Kidney tubule cell (primary cell): Measurements from ENCODE around the gene GSS.

ENCODE experiments used
- DNase-seq: peaks from one replicate; pipeline ENCODE4 v3.0.0-alpha.2; 2018; ENCODE audit warnings: low spot score

The GSS gene

DNA sequence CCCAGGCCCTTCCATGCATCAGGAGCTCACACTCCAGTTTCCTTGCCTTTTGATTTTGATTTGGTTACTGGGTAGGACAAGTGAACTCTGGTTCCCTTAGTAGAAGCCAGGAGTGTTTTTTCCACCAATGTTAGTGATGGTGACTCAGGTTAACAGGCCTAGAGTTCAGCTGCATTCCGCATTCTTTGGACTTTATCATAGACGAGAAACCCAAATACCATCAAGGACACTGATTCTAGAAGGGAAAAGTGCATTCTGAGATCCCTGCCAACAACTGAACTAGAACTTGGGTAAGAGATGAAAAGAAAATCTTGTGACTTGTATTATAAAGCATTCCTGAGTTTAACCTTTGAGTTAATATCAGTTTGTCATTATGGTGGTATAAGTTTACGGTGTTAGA is 8.9 kb downstream of the GSS start:
- DNase-seq, result peak; percentile 87

- DNase-seq, result no peak
These were observed 10.1 kb downstream of the GSS start for GRCh38 chr20:34945315-34946077.

GRCh38 chr20:34943808-34944567 is 11.6 kb downstream of the GSS start:
- DNase-seq, result peak; percentile 82

DNA sequence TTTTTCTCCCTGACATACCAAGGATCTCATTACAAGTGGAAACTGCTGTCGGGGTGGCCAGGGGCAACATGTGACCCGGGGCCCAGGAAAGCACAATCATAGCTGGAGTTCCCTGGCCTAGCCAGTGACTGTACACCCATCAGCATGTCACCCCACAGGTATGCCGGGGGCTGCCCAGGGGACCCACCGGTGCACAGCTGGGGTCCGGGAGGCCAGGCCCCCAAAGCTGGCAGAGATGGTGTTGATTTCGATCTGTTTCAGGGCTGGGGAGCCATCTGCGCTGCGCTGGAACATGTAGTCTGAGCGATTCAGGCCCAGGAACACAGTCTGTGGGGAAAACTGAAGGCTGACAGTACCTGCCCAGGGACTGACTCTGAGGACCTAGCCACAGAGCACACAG is 13.3 kb downstream of the GSS start:
- DNase-seq, result no peak

- DNase-seq, result peak; percentile 29
These were observed 14.4 kb downstream of the GSS start for GRCh38 chr20:34941226-34941625.

DNA sequence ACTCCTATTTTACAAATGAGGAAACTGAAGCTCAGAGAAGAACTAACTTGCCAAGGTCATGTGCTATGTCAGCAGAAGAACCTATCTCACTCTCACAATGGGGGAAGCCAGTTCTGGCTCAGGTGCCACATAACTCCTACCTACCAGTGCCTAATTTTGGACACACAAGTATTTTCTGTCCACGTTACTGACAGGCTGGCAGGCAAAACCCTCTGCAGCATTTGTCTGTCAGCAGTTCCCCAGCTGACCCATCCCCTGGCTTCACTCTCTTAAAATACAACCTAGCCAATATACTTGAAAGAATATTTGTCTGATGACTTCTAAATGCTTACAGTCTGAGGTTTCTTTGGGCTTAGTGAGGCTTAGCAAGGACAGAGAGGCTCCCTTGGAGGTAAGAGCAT is 15.5 kb downstream of the GSS start:
- peak; percentile 83 for DNase-seq

DNA sequence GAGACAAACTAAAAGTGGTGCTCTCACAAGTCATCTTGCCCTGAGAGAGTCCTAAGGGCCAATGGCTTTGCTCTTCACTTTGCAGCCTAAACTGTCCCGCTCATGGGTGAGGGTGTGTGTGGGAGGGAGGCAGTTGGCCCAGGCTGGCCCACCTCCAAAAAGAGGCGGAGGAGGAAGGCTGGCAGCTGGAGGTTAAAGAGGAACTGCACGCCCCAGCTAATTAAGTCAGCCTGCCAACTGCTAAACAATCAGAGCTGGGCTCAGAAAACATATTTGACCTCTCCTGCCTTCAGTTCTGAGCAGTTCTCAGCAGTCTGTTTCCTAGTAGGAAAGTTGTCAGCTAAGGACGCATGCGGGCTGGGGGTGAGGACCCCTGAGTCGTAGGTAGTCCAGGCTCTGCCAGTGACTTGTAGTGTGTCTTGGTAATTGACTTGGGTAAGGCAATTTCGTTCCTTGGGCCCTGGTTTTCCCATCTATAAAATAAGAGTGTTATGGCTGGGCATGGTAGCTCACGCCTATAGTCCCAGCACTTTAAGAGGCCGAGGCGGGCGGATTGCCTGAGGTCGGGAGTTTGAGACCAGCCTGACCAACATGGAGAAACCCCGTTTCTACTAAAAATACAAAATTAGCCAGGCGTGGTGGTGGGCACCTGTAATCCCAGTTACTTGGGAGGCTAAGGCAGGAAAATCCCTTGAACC is 17.0 kb downstream of the GSS start:
- DNase-seq, result no peak

DNA sequence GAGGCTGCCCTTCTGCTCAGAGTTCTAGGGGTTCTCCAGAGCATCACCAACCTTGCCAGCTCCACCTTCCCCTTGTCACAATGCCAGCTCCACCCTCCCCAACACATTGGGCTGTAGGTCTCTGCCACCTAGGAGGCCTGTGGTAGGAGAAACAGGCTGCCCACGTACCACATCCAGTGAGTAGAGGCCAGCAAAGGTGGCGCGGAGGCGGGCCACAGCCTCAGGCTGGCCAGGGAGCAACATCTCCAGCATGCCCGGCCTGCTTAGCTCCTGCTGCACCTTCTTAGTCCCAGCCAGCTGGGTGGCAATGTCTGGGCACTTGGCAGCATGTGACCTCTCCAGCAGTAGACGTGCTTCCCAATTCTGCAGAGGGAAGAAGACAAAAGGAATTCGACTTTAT is 23.8 kb downstream of the GSS start:
- no peak for DNase-seq

DNA sequence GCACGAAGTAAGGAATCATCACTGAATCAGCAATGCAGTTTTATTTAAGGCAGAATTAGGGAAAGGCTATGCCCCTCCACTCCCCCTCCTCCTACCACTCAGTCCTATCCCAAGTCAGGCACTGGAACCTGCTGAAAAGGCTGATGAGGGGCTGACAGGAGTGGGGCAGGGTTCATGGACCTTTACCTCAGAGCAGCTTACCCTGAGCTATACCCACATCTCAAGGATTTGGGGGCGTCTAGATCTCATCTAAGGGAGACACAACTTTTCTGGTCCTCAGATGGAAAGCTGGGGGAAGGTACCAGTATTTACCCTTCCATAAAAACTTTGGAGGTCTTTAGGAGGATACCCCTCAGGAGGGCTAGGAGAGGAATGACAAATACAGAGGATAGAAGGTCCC is 27.2 kb downstream of the GSS start:
- DNase-seq, result no peak

DNA sequence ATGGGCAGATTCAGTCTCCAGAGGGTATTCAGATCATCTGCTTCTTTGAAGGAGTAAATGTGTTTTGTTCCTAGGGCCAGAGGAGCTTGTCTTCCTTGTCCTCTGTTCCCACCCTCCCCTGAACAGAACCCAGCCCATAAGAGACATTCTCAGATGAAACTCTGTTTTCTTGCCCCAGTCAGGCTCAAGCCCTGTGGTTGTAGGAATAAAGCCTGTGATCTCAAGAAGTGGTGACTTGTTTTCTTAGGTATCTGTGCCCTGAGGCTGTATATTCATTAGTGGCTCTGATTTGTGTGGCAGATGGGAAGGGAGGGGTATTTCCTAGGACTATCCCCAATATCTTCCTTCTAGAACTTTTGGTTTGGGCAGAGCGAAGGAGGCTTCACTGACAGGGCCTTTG is 27.9 kb downstream of the GSS start:
- no peak for DNase-seq

DNA sequence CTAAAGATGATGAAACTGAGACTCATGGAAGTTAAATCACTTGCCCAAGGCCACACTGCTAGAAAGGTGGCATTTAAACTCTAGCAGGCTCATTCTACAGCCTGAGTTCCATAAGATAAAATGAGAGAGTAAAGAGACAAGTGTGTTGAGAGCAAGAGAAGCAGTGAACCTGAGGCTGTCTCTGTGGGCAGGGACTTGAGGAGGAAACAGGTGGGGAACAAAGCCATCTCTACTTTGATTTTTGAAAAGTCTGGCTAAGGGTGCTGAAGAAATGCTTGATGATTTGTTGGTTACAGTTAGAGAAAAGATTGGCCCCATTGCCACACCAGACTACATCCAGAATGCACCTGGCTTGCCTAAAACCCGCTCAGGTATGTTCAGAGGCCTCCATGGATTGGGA is 29.0 kb downstream of the GSS start:
- DNase-seq, result no peak

DNA sequence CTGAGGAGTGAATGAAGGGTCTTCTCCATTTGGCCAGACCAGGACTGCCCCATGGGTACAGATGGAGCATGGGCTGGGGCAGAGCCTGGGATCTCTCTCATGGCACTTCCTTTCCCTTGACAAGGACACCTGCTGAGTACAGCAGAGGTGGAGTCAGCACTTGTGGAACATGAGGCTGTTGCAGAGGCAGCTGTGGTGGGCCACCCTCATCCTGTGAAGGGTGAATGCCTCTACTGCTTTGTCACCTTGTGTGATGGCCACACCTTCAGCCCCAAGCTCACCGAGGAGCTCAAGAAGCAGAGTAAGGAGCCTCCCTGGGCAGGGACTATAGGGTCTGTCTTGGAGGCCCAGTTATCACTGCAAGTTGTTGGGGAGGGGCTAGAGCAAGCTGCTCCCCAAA is 29.6 kb downstream of the GSS start:
- no peak for DNase-seq

- no peak for DNase-seq
These were observed 30.3 kb downstream of the GSS start for GRCh38 chr20:34925341-34925740.

- no peak for DNase-seq
These were observed 32.2 kb downstream of the GSS start for GRCh38 chr20:34923414-34923813.

DNA sequence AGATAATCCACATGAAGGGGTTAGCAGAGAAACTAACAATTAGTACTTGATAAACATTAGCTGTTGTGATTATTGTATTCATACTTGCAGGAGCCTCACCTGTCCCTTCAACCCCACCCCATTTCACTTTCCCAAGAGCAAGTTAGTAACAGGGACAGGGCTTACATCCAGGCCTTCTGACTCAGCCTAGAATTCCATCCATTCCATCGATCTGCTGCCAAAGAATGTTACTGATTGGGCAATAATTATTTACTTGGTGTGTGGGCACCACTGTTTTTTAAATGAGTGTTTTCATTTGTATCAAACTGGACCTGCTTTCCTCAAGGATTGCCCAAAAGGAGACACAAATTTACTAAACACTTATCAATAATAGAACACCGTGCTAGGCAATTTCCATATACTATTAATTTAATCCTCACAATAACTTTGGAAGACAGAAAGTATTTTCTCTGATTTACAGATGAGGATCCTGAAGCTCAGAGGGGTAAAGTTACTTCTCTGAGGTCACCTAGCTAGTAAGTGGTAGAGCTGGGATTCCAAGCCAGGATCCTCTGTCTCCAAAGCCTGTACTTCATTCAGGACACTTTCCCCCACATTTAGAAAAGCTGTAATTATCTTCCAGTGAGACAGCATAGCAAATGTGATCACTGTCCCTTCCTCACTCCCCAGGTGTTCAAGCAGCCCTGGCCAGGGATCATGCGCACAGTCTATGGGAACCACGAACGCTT is 32.8 kb downstream of the GSS start:
- DNase-seq, result peak; percentile 75

DNA sequence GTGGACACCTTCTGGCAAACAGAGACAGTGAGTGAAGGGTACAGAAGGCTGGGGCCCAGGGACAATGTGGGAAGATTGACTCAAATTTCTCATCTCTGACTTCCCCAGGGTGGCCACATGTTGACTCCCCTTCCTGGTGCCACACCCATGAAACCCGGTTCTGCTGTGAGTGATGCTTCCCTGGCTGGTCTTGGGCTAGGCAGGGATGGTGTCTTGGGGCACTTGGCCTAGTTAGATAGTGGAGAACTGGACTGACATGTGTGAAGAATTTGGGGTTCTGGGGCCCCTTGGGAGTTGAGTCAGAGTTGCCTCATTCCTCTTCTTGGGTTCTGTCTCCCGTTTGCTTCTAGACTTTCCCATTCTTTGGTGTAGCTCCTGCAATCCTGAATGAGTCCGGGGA is 34.2 kb downstream of the GSS start:
- DNase-seq, result no peak

DNA sequence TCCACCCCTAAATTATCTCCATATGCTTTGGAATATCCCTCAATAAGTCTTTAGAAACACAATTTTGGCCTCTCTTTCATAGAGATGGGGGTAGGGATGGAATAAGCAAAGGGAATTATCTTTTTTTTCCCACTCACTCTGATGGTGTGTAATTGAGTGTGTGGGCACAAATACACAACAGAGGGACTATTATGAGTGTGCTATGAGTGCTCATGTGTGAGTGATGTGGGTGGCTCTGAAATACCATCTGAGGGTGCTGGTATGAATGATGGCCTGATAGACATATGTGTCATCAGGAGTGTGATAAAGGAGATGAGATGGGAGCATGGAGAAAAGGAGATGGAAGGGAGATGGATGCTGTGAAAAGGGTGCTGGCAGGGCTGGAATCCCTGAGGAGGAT is 35.6 kb downstream of the GSS start:
- DNase-seq, result no peak

- DNase-seq, result no peak
These were observed 38.7 kb downstream of the GSS start for GRCh38 chr20:34916774-34917354.

GRCh38 chr20:34915749-34916455 is 39.7 kb downstream of the GSS start:
- no peak for DNase-seq

DNA sequence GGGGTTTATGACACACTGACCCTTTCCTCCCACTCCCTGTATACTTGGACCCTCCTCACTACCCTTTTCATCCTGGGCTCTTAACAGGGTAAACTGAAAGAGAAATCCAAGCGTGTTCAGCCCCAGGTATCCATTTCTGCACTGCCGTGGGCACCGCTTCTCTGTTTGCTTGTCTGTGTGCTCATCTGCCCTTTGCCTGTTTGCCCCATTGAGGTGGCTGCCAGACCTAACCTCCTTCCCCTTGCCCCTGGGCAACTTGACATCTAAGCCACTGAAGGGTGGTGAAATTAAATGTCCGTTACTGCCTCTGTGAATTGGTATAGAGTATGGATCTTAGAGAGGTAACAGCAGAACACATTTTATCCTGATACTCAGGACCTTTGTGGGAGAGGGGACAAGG is 40.5 kb downstream of the GSS start:
- DNase-seq, result no peak
